ENCODE measurements around the gene HUS1. TPM values are rescaled to one million over a fixed set of nuclear protein-coding genes. Genes with fewer than 3 reads are reported as not detected.

HUS1 gene
- total and polyA plus RNA-seq, 2 of the 8 experiments (the other 6 are each of a cell fraction or from before 2014, with no cell fraction given), result 15.0 to 33.0 TPM

GRCh38 chr7:47947355-47947749 is 32.1 kb downstream of the HUS1 start:
- Histone ChIP-seq H3K4me3 (ENCODE audit: extremely low read depth in 1 of 4, insufficient read depth in 2 of 4, low read depth in 3 of 4, low read length in 4 of 4) (no peak overlapping the region), H3K4ac (replicated peaks; ENCODE audit: insufficient read length, low read depth, low read length) (no peak overlapping the region), H3K36me3 (ENCODE audit: control insufficient read depth in 2 of 4, insufficient read depth in 4 of 4, low read length in 3 of 4) (no peaks in the 10 kb centered on the region), H2BK15ac (ENCODE audit: low read length) (no peak overlapping the region; the same call in 1 of the 2 replicates), H2BK5ac (ENCODE audit: low read depth, low read length) (no peak overlapping the region), H2BK20ac (ENCODE audit: low read length) (no peak overlapping the region), H2BK12ac (ENCODE audit: low read depth, low read length) (no peak overlapping the region), H2BK120ac (replicated peaks; ENCODE audit: low read depth, low read length) (no peak overlapping the region), H4K8ac (ENCODE audit: extremely low read depth, insufficient read depth, low read length) (no peak overlapping the region), H2AFZ (ENCODE audit: low read length) (no peak overlapping the region), H3K9me3 (ENCODE audit: insufficient read depth in 2 of 2, low read depth in 1 of 2, low read length in 1 of 2) (no peaks in the 10 kb centered on the region), H3K27me3 (replicated peaks in 1 of 4; ENCODE audit: control insufficient read depth in 3 of 4, extremely low read depth in 1 of 4, insufficient read depth in 3 of 4, low read length in 3 of 4) (no peaks in the 10 kb centered on the region), H3K56ac (replicated peaks; ENCODE audit: insufficient read length, low read depth, low read length) (no peak overlapping the region), H3K4me2 (ENCODE audit: insufficient read depth in 1 of 2, low read depth in 2 of 2, low read length in 2 of 2) (no peak overlapping the region), H3K27ac (ENCODE audit: low read depth, low read length) (no peak overlapping the region), H3K18ac (ENCODE audit: extremely low read depth, low read length) (no peak overlapping the region), H3K9ac (replicated peaks in 1 of 4; ENCODE audit: extremely low read depth in 1 of 4, low read depth in 3 of 4, low read length in 3 of 4) (no peak overlapping the region), H2AK5ac (ENCODE audit: low read depth, low read length) (no peak overlapping the region), H3K79me1 (ENCODE audit: low read depth, low read length) (no peaks in the 10 kb centered on the region), H3K23me2 (ENCODE audit: low read depth, low read length) (peaks cover 5% of the 10 kb centered on the region; the same call in 1 of the 2 replicates), H4K5ac (ENCODE audit: insufficient read length, low read depth, low read length) (no peak overlapping the region), H3K4me1 (replicated peaks in 1 of 4; ENCODE audit: control insufficient read depth in 3 of 4, insufficient read depth in 4 of 4, low read length in 3 of 4) (peaks cover 0 to 4% (median 0%) of the 10 kb centered on the region in 4 experiments; a peak in 3 of 7 replicates), H4K91ac (replicated peaks; ENCODE audit: insufficient read length, low read length) (no peak overlapping the region), H3K79me2 (ENCODE audit: control insufficient read depth in 1 of 2, insufficient read depth in 2 of 2, low read length in 2 of 2) (no peaks in the 10 kb centered on the region), H3K14ac (ENCODE audit: insufficient read length) (no peak overlapping the region), H4K20me1 (replicated peaks in 1 of 2; ENCODE audit: control insufficient read depth in 1 of 2, insufficient read depth in 2 of 2, low read length in 2 of 2) (peaks cover 0 to 3% of the 10 kb centered on the region in 2 experiments), H3K23ac (ENCODE audit: insufficient read length) (no peak overlapping the region)
- DNase-seq (ENCODE audit: low read depth in 1 of 2, low spot score in 2 of 2) (no peak), FAIRE-seq (no peak)
- ChIA-PET CTCF (ENCODE audit: partially characterized antibody) (interaction anchor here (0.8 to 6.8 kb wide), 7 partner anchors 8 to 209 kb away, joined by 3 to 34 read pairs (median 6); no protein-coding TSS in a partner anchor), POLR2A (ENCODE audit: partially characterized antibody) (interaction anchor here (1.5 kb wide), 1 partner anchor 21 kb away, joined by 5 read pairs; no protein-coding TSS in a partner anchor)
- WGBS, 2 experiments (ENCODE audit: extremely low coverage in 1 of 2, insufficient coverage in 1 of 2, insufficient read length in 1 of 2, insufficient replicate concordance in 2 of 2, low coverage in 1 of 2, low lambda C conversion rate in 2 of 2, missing lambda C conversion rate in 1 of 2), result 90% methylated on average over 7 of the region's 7 CpGs; no CpG with 5 or more reads in 1 of the 2 experiments
- TF ChIP-seq HDAC6 (IDR thresholded peaks at IDR 0.05; ENCODE audit: low read depth, low read length), result no peak
